ENCODE measurements around the gene EFL1. TPM values are rescaled to one million over a fixed set of nuclear protein-coding genes. Genes with fewer than 3 reads are reported as not detected.
A peak's percentile ranks its signal among the peaks of the same experiment; 100 is the strongest.
"Not testable (repeated sequence)": the region's sequence is repeated elsewhere in the genome, so short reads cannot be mapped to it uniquely, and the experiment has no call there.

The EFL1 gene
- polyA plus RNA-seq, 1 donor (not counting 4 experiments of a cell fraction or from before 2014, with no cell fraction given) = 32.0 TPM

- peak overlapping the region; percentile 54 for H3K27ac ChIP-seq (ENCODE audit: control insufficient read depth, insufficient read depth, low read length)
- H3K9me3 ChIP-seq (ENCODE audit: control insufficient read depth, low read depth, low read length) = no peaks in the 10 kb centered on the region
- TF ChIP-seq CTCF (optimal IDR thresholded peaks at IDR 0.05 in 1 of 3, IDR thresholded peaks at IDR 0.05 in 1 of 3, conservative IDR thresholded peaks at IDR 0.05 in 1 of 3; ENCODE audit: extremely low read depth in 1 of 3, insufficient read depth in 2 of 3, low read length in 3 of 3) = no peak
- no peak for TF ChIP-seq EZH2 (IDR thresholded peaks at IDR 0.05; ENCODE audit: low read length)
- H3K9ac ChIP-seq (ENCODE audit: control insufficient read depth, extremely low read depth, insufficient read depth, low read length) = peak overlapping the region; percentile 75
- H3K36me3 ChIP-seq (ENCODE audit: control insufficient read depth in 2 of 2, extremely low read depth in 1 of 2, insufficient read depth in 2 of 2, low read length in 2 of 2) = peaks cover 1 to 12% of the 10 kb centered on the region in 2 experiments
- H4K20me1 ChIP-seq (ENCODE audit: control insufficient read depth, extremely low read depth, insufficient read depth, low read length) = no peaks in the 10 kb centered on the region
- peaks cover 18% of the 10 kb centered on the region for H3K79me2 ChIP-seq (ENCODE audit: control insufficient read depth, insufficient read depth, low read length)
- H3K4me1 ChIP-seq (ENCODE audit: control insufficient read depth, extremely low read depth, insufficient read depth, low read length) = peaks cover 32% of the 10 kb centered on the region
- DNase-seq (ENCODE audit: low read depth, low spot score) (no peak), FAIRE-seq (no peak)
- H2AFZ ChIP-seq (ENCODE audit: control insufficient read depth, low read length) = peak overlapping the region; percentile 92
- peak overlapping the region; percentile 78 to 93 (median 84) for H3K4me3 ChIP-seq (ENCODE audit: control insufficient read depth in 2 of 3, extremely low read depth in 1 of 3, insufficient read depth in 2 of 3, low read depth in 1 of 3, low read length in 3 of 3)
- peak overlapping the region; percentile 93 for H3K4me2 ChIP-seq (ENCODE audit: control insufficient read depth, extremely low read depth, insufficient read depth, low read depth, low read length)
- no peaks in the 10 kb centered on the region for H3K27me3 ChIP-seq (ENCODE audit: control insufficient read depth, extremely low read depth, insufficient read depth, low read length)
- dilution Hi-C loops (cut with MboI; ENCODE audit: extremely low pct_ligation_motif_present, low sequenced_read_pairs) = no loop called here
- no peaks in the 10 kb centered on the region for H3K9me1 ChIP-seq (ENCODE audit: control insufficient read depth, extremely low read depth, insufficient read depth, low read length)
Measured at GRCh38 chr15:82263350-82263749, 816 bp upstream of the EFL1 start.

- H4K20me1 ChIP-seq (ENCODE audit: control insufficient read depth, extremely low read depth, insufficient read depth, low read length); H3K27me3 ChIP-seq (ENCODE audit: control insufficient read depth, extremely low read depth, insufficient read depth, low read length); H3K9me1 ChIP-seq (ENCODE audit: control insufficient read depth, extremely low read depth, insufficient read depth, low read length); DNase-seq (ENCODE audit: low read depth, low spot score); dilution Hi-C loops (cut with MboI; ENCODE audit: extremely low pct_ligation_motif_present, low sequenced_read_pairs); H3K9me3 ChIP-seq (ENCODE audit: control insufficient read depth, low read depth, low read length): not testable (repeated sequence)
- Histone ChIP-seq H3K27ac (ENCODE audit: control insufficient read depth, insufficient read depth, low read length) (peak overlapping the region; percentile 71), H3K9ac (ENCODE audit: control insufficient read depth, extremely low read depth, insufficient read depth, low read length) (peak overlapping the region; percentile 75), H2AFZ (ENCODE audit: control insufficient read depth, low read length) (peak overlapping the region; percentile 92), H3K4me2 (ENCODE audit: control insufficient read depth, extremely low read depth, insufficient read depth, low read depth, low read length) (peak overlapping the region; percentile 82), H3K36me3 (ENCODE audit: control insufficient read depth in 2 of 2, extremely low read depth in 1 of 2, insufficient read depth in 2 of 2, low read length in 2 of 2) (peaks cover 1 to 13% of the 10 kb centered on the region in 2 experiments), H3K4me3 (ENCODE audit: control insufficient read depth in 2 of 3, extremely low read depth in 1 of 3, insufficient read depth in 2 of 3, low read depth in 1 of 3, low read length in 3 of 3) (peak overlapping the region; percentile 78 to 93 (median 84)), H3K4me1 (ENCODE audit: control insufficient read depth, extremely low read depth, insufficient read depth, low read length) (peaks cover 18% of the 10 kb centered on the region), H3K79me2 (ENCODE audit: control insufficient read depth, insufficient read depth, low read length) (peaks cover 20% of the 10 kb centered on the region)
- FAIRE-seq = peak; percentile 79
Measured at GRCh38 chr15:82261566-82262421, 740 bp downstream of the EFL1 start.

- not testable (repeated sequence) for H3K4me2 ChIP-seq (ENCODE audit: control insufficient read depth, extremely low read depth, insufficient read depth, low read depth, low read length)
Measured at GRCh38 chr15:82248261-82248660, 14.3 kb downstream of the EFL1 start.

GRCh38 chr15:82245956-82246355, 16.6 kb downstream of the EFL1 start:
- H3K9me1 ChIP-seq (ENCODE audit: control insufficient read depth, extremely low read depth, insufficient read depth, low read length) = not testable (repeated sequence)

More at GRCh38 chr15:82248261-82248660, 14.3 kb downstream of the EFL1 start:
- H3K4me1 ChIP-seq (ENCODE audit: control insufficient read depth, extremely low read depth, insufficient read depth, low read length); H2AFZ ChIP-seq (ENCODE audit: control insufficient read depth, low read length); H4K20me1 ChIP-seq (ENCODE audit: control insufficient read depth, extremely low read depth, insufficient read depth, low read length); H3K9ac ChIP-seq (ENCODE audit: control insufficient read depth, extremely low read depth, insufficient read depth, low read length); DNase-seq (ENCODE audit: low read depth, low spot score); H3K9me1 ChIP-seq (ENCODE audit: control insufficient read depth, extremely low read depth, insufficient read depth, low read length); H3K36me3 ChIP-seq (ENCODE audit: control insufficient read depth in 2 of 2, extremely low read depth in 1 of 2, insufficient read depth in 2 of 2, low read length in 2 of 2); H3K9me3 ChIP-seq (ENCODE audit: control insufficient read depth, low read depth, low read length); H3K27ac ChIP-seq (ENCODE audit: control insufficient read depth, insufficient read depth, low read length); H3K27me3 ChIP-seq (ENCODE audit: control insufficient read depth, extremely low read depth, insufficient read depth, low read length); H3K4me3 ChIP-seq (ENCODE audit: control insufficient read depth in 2 of 3, extremely low read depth in 1 of 3, insufficient read depth in 2 of 3, low read depth in 1 of 3, low read length in 3 of 3); dilution Hi-C loops (cut with MboI; ENCODE audit: extremely low pct_ligation_motif_present, low sequenced_read_pairs); H3K79me2 ChIP-seq (ENCODE audit: control insufficient read depth, insufficient read depth, low read length): not testable (repeated sequence)
- peak; percentile 52 for FAIRE-seq

More at GRCh38 chr15:82245956-82246355, 16.6 kb downstream of the EFL1 start:
- H3K4me2 ChIP-seq (ENCODE audit: control insufficient read depth, extremely low read depth, insufficient read depth, low read depth, low read length); DNase-seq (ENCODE audit: low read depth, low spot score); H3K27ac ChIP-seq (ENCODE audit: control insufficient read depth, insufficient read depth, low read length); H3K27me3 ChIP-seq (ENCODE audit: control insufficient read depth, extremely low read depth, insufficient read depth, low read length); dilution Hi-C loops (cut with MboI; ENCODE audit: extremely low pct_ligation_motif_present, low sequenced_read_pairs); FAIRE-seq; H3K4me3 ChIP-seq (ENCODE audit: control insufficient read depth in 2 of 3, extremely low read depth in 1 of 3, insufficient read depth in 2 of 3, low read depth in 1 of 3, low read length in 3 of 3); H4K20me1 ChIP-seq (ENCODE audit: control insufficient read depth, extremely low read depth, insufficient read depth, low read length); H3K9me3 ChIP-seq (ENCODE audit: control insufficient read depth, low read depth, low read length); H3K9ac ChIP-seq (ENCODE audit: control insufficient read depth, extremely low read depth, insufficient read depth, low read length); H2AFZ ChIP-seq (ENCODE audit: control insufficient read depth, low read length); H3K4me1 ChIP-seq (ENCODE audit: control insufficient read depth, extremely low read depth, insufficient read depth, low read length); H3K36me3 ChIP-seq (ENCODE audit: control insufficient read depth in 2 of 2, extremely low read depth in 1 of 2, insufficient read depth in 2 of 2, low read length in 2 of 2); H3K79me2 ChIP-seq (ENCODE audit: control insufficient read depth, insufficient read depth, low read length): not testable (repeated sequence)
